Activated CD4-positive, alpha-beta T cell treated with anti-CD3 and anti-CD28 coated beads, Interleukin-2, amount 50 U/mL, for 16 hours (primary cell): ENCODE data around the gene KLHL25.

Source experiments
- DNase-seq: peaks from one replicate; pipeline ENCODE4 v3.0.0-alpha.2; 2020

The KLHL25 gene

DNA sequence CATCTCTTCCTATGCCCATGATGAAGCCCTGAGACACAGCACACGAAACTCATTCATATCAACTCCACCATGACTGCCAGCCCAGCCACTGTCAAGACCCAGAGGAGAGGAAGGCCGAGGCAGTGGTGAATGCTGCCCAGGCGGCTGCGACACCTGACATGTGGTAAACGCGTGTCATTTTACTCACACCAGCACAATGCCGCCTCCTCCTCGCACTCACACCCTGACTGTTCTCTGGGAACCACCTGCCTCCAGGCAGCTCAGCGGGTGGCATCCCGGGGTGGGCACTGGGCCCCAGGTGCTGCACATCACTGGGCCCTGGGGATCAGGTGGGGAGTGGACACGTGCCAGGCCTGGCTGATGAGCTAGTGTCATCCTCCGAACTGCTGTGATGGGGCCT lies 21.5 kb downstream of the KLHL25 start:
- no peak for DNase-seq

DNA sequence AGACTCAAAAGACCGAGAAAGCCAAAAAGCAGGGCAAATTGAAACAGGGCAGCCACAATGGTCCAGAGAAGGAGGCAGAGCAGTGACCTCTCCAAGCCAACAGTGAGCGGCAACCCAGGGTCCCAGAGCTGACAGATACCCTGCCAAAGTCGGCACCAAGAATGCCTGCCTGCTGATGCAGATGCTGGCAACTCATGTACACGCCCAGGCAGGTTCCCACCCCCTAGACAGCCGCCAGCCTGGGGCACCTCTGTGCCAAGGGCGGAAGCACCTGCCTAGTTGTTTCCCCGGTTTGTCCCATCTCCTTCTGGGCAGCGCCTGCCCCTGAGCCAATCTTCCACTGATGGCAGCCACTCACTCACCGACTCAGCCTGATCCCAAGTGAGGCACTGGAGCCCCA lies 22.1 kb downstream of the KLHL25 start:
- no peak for DNase-seq

DNA sequence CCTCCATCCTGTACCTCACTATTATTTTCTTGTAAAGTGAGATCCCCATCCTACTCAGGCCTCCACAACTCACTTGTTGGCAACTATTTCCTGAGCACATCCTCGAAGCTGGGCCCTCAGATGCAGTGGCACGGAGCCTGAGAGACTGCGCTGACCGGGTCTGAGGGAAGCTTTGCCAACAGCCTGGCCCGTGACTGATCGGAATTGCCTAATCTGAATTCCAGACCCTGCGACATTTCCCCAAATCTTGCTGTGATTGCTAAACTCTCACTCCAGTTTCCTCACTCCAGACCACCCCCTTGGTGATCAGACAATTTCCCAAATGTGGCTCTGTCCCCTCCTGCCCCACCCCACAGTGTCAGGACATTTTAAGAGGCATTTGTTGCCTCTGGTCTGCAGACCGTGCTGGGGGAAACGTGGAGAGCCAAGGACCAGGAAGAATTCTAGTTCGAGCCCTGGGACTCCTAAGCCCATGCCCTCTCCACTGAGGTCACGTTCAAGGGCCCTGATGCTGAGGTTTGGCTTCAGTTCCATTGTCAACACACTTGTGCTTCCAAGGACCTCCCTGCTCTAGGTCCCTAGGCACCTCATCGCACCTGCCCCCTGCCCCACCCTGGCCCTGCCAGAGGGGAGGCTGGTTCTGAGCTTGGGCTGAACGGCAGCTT lies 22.8 kb downstream of the KLHL25 start:
- DNase-seq = no peak

DNA sequence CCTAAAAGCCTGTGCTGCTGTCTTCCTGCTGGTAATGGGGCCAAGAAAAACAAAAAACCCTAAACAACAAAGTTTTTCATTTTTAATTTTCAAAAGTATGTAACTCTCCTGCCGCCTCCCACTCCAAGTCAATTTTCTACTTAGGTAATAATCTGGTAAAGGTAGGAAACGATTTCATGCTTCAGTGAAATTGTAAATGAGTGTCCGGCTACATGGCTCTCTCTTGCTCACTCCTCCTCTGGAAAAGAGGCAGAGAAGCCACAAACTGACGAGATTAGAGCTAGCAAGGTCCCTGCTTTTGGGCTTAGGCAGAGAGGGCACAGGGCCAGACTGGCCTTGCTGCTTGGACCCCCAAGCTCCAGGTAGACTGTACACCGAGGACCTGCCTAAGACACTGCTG lies 23.5 kb downstream of the KLHL25 start:
- DNase-seq = no peak

DNA sequence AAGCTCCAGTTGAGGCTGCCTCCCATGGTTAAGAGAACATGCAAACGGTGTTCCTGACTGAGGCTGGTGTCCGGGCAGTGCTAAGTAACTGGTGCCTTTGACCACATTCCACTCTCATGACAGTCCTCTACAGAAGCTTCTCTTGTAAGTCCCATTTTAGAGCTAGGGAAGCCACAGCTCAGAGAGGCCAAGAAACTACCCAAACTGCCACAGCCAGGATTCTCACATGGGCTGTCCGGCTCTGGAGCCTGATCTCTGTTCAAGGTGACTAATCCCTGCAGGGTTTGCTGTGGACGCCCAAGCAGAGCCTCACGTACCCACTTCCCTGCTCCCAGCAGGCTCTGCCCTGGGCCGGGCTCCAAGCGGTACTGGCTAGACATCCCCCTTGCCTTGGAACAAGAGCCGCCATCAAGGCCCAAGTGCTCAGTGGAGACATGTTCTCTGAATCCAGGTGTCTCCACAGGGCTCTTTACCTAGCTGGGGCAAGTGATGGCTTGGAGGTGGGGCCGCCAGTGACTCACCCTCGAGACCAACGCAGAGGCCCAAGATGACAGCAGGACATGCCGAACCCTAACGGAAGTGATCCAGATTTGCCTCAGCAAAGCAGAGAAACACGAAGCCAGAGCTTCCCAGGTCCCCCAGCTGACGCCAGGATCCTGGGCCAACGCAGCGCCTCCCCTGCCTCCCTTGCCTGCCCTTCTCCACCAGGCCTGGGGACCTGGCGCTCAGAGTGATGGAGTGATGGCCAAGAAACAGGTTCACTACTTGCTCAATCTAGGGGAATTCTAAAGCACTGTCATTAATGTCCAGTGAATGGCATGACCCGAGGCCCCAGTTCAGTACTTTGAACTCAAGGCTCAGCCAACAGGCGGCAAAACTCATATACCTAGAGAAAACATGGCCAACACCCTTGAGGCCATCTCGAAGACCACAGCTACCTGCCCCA lies 24.4 kb downstream of the KLHL25 start:
- no peak for DNase-seq

DNA sequence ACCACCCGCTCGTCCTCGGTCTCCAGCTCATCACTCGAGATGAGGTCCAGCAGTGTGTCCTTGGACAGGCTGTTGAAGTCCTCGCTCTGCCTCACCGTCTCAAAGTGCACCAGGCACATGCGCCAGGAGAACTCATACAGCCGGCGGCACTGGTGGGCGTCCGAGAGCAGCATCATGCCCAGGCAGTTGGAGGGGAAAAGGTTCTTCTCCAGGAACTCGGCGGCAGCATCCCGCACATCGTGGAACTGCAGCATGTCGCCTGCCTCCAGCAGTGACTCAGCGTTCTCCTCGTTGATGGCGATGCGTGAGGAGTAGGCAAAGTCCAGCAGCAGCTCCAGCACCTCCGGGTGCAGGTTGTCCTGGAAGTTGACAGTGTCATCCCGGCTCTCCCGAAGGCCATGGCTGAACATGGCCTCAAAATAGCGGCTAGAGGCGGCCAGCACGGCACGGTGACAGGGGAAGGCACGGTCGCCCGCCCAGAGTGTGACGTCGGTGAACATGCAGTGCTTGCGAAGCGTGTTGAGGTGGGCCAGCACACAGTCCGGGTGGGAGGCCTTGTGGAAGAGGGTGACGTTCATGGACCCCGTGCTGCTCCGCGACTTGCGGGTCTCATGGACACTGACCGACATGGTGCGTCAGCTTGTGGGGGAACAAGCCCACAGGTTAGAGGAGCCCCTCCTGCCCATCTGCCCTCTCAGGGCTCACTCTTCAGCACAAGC lies 25.4 kb downstream of the KLHL25 start:
- no peak for DNase-seq

DNA sequence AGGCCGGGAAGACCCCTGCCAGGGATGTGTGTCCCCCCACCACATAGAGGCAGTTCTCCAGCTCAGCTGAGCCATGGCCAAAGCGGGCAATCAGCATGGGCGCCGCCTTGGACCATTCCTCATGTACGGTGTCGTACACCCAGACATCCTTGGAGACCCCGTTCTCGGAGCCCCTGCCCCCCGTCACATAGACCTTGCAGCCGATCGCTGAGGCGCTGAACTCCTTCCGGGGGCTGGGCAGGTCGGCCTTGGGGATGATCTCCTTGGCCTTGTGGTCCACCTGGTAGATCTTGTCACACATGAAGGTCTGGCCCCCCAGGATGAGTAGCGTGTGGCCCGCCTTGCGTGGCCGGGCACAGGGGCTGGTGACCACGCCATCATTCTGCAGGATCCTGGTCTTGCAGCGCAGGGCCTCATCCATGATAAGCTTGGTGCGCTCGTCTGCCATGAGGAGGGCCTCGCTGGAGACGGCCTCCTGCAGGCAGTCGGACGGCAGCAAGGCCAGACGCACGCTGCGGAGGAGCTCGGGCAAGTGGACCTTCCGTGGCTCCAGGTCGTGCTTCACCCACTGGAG lies 26.0 kb downstream of the KLHL25 start:
- DNase-seq = no peak

DNA sequence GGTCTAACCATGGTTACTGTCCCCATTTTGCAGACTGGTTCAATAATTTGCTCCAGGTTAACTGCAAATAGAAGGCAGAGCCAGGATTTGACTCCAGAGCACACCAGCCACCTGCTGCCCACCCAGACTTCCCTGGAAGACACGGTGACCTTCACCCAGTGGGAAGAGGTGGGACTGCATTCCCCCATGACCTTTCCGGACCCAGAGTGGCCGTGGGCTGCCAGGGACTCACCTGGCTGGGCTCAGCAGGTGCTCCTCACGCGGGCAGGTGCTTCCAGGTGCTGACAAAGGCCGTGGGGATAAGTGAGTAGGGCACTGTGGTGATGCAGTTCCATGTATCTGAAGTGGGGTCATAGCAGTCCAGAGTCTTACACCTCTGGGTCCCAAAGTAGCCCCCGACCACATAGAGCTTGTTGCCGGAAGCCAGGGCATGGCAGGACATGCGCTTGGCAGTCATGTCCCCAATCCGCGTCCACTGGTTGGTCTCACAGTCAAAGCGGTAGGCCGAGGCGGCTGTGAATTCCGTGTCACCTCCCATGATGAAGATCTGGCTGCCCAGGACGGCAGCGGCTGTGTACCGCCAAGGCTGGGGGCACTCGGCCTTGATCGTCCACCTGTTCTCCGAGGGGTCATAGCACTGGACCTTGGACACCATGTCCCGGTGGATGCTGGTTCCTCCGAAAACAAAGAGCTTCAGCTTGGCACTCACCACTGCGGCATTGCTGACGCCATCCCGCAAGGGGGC lies 26.8 kb downstream of the KLHL25 start:
- no peak for DNase-seq

DNA sequence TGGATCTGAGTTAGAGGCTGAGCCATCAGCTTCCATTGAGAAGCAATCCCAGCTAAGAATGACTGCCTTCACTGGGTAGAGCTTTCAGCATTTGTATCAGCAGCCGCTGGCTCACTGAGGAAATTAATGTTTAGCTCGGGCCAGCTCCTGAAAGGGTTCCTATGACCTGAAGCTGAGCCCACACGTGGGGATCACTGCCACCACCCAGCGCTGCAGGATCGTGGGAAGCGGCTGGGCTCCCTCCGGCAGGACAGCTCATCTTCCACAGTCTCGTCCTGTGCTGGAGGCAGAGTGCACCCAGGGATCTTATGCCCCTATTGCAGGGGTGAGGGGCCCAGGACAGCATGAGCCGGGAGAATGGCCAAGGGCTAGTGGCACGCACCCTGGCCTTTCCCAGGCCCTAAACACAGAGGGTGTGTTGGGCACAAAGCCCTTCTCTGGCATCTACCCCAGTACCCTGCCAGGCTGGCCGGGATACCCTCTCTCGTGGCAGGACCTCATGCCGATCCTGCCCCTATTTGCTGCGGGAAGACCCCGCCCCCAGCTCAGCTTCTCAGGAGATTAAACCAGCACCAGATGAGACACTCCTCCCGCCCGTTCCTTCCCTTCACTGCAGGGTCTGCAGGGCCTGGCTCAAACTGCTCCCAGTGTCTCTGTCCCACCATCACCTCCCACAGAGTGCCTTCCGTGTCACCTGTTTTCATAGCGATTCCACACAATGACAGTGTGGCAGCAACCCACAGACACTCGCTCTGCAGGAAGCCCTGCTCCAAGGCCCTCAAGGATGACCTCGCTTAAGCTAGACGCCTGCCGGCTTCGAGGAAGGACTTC lies 28.5 kb downstream of the KLHL25 start:
- DNase-seq = no peak

DNA sequence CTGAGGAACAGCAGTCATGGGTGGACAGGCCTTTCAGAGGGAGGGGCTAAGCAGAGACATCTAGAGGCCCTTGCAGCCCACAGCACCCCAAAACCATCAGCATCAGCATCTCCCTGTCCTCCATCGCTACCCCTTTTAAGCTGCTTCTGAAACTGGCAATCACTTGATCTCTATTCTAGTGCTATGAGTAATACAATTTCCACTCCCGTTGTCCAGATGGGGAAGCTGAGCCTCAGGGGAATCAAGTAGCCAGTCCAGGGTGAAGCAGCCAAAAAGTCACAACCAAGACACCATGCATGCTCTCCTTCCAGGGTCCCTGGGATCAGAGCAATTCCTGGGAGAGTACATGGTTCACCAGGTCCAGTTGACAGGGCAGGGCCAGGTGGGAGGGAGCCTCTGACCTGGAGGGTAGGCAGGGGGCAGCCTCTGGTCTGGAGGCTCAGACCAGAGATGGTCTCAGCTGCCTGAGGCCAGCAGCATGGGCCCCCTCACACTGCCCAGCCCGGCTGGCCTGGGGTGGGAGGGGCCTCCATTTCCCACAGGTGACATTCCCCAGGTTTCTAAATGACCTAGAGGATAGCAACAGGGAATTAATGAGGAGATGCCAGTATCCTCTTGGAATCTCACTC lies 30.0 kb downstream of the KLHL25 start:
- DNase-seq = no peak

DNA sequence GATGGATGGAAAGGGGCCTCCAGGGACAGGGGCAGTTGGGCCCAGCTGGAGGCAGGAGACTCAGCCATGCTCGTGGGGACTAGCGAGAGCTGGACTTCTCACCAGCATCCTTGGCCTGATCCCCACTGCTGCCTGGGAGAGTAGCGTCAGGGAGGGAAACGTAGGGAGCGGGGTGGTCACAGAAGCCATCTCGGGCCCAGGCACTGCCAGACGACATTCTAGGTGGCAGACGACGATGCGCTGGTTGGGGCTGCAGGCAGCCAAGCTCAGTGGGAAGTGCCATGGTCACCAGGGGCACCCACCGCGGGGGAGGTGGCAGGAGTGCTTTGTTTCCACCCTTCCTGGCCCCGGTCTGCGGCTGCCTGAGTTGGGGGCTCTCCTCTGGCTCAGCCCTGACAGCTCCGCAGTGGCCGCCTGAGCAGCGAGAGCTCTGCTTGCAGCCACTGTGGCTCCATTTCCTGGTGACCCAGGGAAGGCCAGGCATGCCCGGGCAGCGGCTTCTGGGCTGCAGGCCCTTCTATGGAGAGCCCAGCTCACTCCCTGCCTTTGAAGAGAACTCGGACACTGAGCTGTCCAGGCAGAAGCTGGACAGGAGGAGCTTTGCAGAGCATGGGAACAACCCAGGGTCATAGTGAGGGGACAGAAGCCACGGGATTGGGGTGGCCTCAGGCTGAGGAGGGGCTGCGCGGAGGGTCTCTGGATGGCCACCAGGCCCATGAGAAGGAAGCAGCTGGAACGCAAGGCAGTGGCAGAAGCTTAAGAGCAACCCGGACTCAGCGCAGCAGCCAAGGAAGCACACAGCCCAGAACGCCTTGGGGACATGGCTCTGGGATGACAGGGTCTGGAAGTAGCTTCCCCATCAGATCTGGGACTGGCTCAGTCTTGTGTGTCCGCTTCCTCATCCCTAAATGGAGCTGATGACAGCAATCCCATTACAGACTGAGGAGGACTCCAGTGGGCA lies 30.8 kb downstream of the KLHL25 start:
- DNase-seq = no peak

DNA sequence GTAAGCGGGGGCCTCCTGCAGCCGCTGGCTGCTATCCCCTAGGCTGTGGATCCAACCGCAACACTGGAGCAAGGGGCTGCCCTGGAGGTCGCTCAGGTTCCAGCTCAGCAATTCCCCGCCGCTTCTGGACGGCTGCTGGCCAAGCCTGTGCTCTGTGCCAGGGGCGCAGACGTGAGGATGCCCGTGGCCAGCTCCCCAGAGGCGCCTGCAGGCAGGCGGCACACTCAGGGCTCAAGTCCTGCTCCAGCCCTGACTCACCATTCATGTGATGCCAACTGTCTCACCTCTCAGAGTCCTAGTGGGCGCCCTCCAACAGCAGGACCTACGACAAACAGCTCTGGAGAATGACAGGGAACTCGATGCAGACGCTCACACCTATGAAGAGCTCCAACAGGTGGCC lies 31.6 kb downstream of the KLHL25 start:
- no peak for DNase-seq

DNA sequence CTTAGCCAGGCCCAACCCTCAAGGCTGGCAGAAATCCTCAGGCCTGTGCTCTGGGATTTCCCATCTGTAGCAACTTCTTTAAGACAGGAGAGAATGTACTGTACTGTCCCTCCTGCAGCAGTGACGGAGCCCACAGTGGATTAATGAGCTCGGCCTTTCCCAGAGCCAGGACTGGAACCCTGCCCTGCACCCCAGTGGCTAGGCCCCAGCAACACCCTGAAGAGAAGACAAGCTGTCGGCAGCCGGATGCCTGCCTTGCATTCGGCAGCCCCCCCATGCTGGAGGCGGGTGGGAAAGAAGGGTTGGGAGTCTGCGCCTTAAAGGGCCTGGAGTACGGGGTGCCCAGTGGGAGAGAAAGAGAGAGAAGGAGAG lies 32.0 kb downstream of the KLHL25 start:
- DNase-seq = no peak

DNA sequence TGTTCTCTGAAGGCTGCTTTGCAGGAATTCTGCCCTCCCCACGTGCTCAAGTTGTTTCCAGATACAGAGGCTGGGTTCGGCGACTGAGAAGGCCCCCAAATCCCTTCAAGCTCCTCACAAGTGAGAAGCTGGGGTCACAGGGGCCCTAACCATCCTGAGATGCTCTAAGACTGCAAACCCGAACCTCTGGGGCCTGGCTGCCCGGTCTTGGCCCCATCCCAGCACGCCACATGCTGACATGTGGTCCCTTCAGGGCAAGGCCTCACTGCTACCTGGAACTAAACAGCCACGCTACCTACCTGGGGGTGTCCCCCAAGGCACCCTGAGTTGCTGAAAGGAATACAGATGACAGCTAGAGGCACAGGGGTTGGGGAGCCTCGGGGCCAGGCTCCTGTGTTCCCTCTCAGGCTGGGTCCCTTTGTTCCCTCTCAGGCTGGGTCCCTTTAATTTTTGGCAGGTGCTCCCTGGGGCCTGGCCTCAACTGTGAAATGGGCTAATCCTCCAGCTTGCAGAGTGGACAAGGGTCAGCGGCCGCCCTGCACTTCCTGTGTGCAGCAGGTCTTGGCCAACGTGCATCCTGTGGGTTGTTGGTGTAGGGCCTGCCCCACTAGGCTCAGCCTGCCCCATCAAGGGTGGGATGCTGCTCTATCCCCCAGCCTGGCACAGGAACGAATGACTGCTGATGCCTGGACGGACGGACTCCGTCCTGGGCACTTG lies 32.5 kb downstream of the KLHL25 start:
- DNase-seq = no peak

DNA sequence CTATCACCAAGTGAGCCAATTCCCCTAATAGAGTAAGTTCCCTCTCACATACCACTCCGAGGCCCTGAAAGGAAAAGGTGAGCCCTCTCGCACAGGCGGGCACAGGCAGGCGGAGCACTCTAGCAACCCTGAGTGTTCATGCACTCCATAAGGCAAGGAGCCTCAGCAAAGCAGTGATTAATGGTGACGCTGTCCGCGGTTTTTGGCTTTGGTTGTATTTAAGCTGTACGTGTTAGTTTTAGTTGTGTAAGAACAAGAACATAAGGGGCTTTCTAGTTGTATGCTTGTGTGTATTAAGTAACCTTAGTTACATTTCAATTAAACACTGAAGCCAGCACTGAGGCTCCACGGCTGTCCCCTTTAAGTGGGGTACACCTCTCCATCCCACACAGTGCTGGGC lies 33.1 kb downstream of the KLHL25 start:
- no peak for DNase-seq

DNA sequence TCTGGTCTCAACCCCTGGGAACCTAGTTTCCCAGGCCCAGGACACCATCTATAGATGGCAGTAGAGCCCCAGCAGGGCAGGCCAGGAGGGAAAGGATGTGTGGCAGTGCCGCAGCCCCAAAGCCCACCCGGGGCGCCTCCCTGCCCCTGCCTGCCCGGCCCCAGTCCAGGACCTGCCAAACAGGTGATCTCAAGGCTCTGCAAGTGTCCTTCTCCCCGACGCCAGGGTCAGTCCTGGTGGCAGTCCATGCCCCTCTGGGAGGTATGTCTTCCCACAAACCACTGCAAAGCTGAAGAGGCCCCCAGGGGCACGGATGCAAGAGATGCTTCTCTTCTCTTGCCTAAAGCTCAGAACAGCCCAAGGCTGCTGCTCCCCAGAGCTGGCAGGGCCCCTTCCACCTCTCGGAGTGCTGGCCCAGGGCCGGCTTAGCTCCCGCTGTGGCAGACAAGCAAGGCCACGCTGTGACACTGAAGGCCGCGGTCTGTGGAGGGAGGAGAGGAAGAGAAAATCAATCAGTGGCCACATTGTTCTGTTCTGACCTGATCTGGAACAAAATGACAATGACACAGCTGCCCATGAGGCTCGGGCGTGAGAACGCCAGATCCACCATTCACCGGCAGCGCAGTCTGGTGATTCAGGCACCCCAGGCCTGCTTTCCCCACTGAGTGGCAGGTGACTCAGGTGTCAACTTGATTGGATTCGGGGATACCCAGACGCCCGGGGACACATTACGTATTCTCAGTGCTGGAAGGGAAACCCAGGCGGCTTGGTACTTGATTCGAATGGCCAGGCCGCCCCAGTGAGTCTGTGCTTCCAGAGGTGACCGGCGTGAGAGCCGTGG lies 34.0 kb downstream of the KLHL25 start:
- DNase-seq = no peak

DNA sequence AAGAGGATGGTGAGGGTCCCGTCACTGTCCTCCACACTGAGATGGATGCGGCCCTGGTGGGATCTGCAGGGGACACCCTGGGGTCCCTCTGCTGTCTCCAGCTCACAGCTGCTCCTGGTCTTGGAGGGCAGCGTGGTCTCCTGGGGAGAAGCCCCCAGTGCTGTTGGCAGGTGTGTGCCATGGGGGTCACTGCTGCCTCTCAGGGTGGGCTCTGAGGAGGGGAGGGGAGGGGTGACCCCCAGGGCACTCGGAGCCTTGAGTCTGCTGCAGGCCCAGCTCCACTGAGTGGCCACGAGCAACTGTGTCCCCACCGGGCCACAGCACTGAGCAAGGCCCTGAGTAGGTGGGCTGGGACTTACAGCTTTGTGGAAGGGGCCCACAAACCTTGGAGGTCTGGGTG lies 34.7 kb downstream of the KLHL25 start:
- DNase-seq = no peak

DNA sequence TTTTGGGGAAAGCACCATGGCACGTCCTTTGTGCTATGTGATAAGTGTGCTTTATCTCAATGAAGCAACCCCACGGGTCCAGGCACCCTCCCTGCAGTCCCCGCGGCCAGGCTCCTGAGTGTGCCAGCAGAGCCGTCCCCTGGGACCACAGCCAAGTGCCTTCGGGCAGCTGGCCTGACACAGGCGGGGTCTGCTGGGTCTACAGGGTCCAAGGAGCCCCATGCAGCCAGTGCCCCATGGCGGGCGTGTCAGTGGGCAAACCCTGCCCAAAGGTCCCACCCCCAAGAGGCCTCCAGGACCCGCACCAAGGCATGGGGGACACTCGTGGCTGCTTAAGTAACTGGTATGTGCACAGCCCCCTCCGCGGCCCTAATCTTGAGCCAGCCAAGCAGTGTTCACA lies 35.3 kb downstream of the KLHL25 start:
- no peak for DNase-seq

DNA sequence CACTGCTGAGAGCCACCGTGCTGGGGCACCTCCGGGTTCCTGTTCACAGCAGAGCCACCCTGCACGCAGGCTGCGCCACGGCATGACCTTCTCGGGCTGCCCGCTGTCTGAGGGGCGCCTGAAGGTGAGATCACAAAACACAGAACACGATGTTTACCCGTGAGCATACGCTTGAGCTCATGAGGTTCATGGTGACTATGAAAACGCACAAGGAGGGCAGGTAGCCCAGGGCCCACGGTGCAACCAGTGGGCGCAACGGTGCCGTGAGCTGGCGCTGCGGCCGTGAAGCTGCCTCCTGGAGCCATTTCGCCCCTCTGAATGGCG lies 36.1 kb downstream of the KLHL25 start:
- no peak for DNase-seq
